Measurements from ENCODE around the gene IGSF6.

The IGSF6 gene

DNA sequence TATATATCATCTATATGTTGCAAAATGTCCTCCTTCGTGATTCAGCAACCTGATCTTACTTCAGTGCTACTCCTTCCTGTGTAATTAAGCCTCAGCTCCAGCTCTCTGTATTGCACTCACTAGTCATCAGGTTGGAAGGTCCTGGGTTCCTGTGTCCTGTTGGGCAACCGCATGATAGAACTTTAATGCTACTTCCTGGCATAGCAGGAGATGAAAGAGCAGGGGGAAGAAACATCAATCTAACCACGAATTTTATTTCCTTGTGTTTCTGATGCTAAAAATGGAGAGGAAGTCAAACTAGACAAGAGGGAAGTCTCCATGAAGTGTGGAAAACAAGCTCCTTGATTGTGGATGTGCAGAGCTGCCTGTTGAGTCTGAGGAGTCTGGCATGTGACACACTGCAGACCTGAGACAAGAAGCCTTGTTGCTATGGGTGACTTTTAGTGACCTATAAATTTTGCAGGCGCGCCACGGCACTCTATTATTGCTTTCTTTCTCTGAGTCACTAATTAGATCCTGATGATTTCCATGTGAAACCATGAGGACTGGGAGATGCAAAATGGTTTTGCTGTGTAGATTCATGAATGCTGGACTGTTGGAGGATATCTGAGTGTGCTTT, 25.6 kb downstream of the IGSF6 start:
- no peak for DNase-seq (ENCODE audit: low read depth)
- no peak for TF ChIP-seq CTCF (IDR thresholded peaks at IDR 0.05; ENCODE audit: control insufficient read depth, extremely low read depth, insufficient read depth)
- H3K4me3 ChIP-seq (ENCODE audit: low read depth, low read length), result no peak overlapping the region

GRCh38 chr16:21625026-21625425, 27.4 kb downstream of the IGSF6 start:
- no peak overlapping the region for H3K4me3 ChIP-seq (ENCODE audit: low read depth, low read length)
- DNase-seq (ENCODE audit: low read depth), result no peak
- TF ChIP-seq CTCF (IDR thresholded peaks at IDR 0.05; ENCODE audit: control insufficient read depth, extremely low read depth, insufficient read depth), result no peak

DNA sequence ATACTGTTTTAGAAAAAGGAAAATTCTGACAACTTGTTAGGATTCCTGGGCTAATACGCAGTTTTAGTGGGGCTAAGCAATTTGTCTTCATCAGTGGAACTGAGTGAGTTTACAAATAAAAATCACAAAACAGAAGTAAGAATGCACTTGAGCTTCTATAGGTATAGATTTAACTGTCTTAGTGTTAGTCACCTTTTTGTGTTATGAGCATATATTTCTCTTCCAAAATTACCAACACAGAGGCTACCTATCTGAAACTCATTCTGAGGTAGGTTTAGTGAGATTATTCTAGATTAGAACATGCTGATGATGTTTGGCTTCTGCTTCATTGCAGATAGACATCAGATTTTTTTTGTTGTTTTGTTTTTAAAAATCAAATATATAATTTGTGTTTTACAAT, 29.9 kb downstream of the IGSF6 start:
- no peak for TF ChIP-seq CTCF (IDR thresholded peaks at IDR 0.05; ENCODE audit: control insufficient read depth, extremely low read depth, insufficient read depth)
- no peak overlapping the region for H3K4me3 ChIP-seq (ENCODE audit: low read depth, low read length)

GRCh38 chr16:21620592-21620991, 31.8 kb downstream of the IGSF6 start:
- DNase-seq (ENCODE audit: low read depth), result no peak

More for the DNA sequence above, 29.9 kb downstream of the IGSF6 start:
- no peak for DNase-seq (ENCODE audit: low read depth)

GRCh38 chr16:21619765-21620425, 32.5 kb downstream of the IGSF6 start:
- DNase-seq (ENCODE audit: low read depth), result no peak
- no peak overlapping the region for H3K4me3 ChIP-seq (ENCODE audit: low read depth, low read length)
- no peak for TF ChIP-seq CTCF (IDR thresholded peaks at IDR 0.05; ENCODE audit: control insufficient read depth, extremely low read depth, insufficient read depth)

More at GRCh38 chr16:21620592-21620991, 31.8 kb downstream of the IGSF6 start:
- no peak for TF ChIP-seq CTCF (IDR thresholded peaks at IDR 0.05; ENCODE audit: control insufficient read depth, extremely low read depth, insufficient read depth)
- H3K4me3 ChIP-seq (ENCODE audit: low read depth, low read length), result no peak overlapping the region

DNA sequence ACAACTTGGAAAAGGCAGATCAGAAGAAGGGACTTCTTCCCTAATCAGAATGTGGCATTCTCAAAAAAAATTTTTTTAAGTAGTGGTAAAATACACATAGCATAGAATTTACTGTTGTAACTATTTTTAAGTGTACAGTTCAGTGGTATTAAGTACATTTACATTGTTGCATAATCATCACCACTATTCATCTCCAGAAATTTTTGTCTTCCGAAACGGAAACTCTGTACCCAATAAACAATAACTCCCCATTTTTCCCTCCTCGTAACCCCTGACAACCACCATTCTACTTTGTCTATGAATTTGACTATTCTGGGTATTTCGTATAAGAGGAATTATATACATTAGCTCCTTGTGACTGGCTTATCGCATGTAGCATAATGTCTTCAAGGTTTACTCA, 34.1 kb downstream of the IGSF6 start:
- no peak for TF ChIP-seq CTCF (IDR thresholded peaks at IDR 0.05; ENCODE audit: control insufficient read depth, extremely low read depth, insufficient read depth)
- H3K4me3 ChIP-seq (ENCODE audit: low read depth, low read length), result no peak overlapping the region
- DNase-seq (ENCODE audit: low read depth), result no peak

- DNase-seq (ENCODE audit: low read depth), result no peak
- TF ChIP-seq CTCF (IDR thresholded peaks at IDR 0.05; ENCODE audit: control insufficient read depth, extremely low read depth, insufficient read depth), result no peak
- H3K4me3 ChIP-seq (ENCODE audit: low read depth, low read length), result no peak overlapping the region
Observed at GRCh38 chr16:21617607-21618006, 34.8 kb downstream of the IGSF6 start.

All from LNCaP clone FGC (cell line).